Neural cell (in vitro differentiated cells): Measurements from ENCODE around the gene LPP. TPM values are rescaled to one million over a fixed set of nuclear protein-coding genes. Genes with fewer than 3 reads are reported as not detected.

Experiments used
- H2AFZ ChIP-seq: fragments of 200-600, 300-800 bp; sonication (generic), shearing (Covaris generic); 2 replicates; pipeline ENCODE4 v1.6.0; 2014; ENCODE audit warnings: low read depth, mild to moderate bottlenecking, antibody characterized with exemption, low read length, moderate library complexity
- H3F3A ChIP-seq: fragments of 200-600 bp; shearing (Covaris generic); 2 replicates; pipeline ENCODE4 v1.6.1; 2016; ENCODE audit warnings: mild to moderate bottlenecking, moderate library complexity, mixed read lengths, antibody characterized with exemption, low read length; ENCODE audit not compliant: insufficient read depth, poor library complexity, severe bottlenecking
- H3K27ac ChIP-seq: fragments of 200-600, 300-800 bp; sonication (generic), shearing (Covaris generic); 2 replicates; pipeline ENCODE4 v1.5.1; 2014; ENCODE audit warnings: mild to moderate bottlenecking, low read length, moderate library complexity
- H3K27me3 ChIP-seq: fragments of 300-800, 200-600 bp; sonication (generic), shearing (Covaris generic); 2 replicates; pipeline ENCODE4 v1.6.0; 2014; ENCODE audit warnings: mild to moderate bottlenecking, low read depth, low read length, moderate library complexity; ENCODE audit not compliant: insufficient read depth
- H3K36me3 ChIP-seq: fragments of 300-800, 200-600 bp; sonication (generic), shearing (Covaris generic); 2 replicates; pipeline ENCODE4 v1.5.1; 2014; ENCODE audit warnings: mild to moderate bottlenecking, antibody characterized with exemption, low read length, moderate library complexity; ENCODE audit not compliant: insufficient read depth
- H3K4me2 ChIP-seq: fragments of 300-800, 200-600 bp; sonication (generic), shearing (Covaris generic); 2 replicates; pipeline ENCODE4 v1.6.0; 2014; ENCODE audit warnings: mild to moderate bottlenecking, low read length
- H3K4me3 ChIP-seq: fragments of 300-800, 200-600 bp; sonication (generic), shearing (Covaris generic); 2 replicates; pipeline ENCODE4 v1.5.1; 2014; ENCODE audit warnings: mild to moderate bottlenecking, low read length, moderate library complexity
- H3K79me2 ChIP-seq: fragments of 200-600 bp; shearing (Covaris generic); replicated peaks from 2 replicates; pipeline ENCODE4 v1.6.0; 2014; ENCODE audit warnings: mild to moderate bottlenecking, low read length, moderate library complexity; ENCODE audit not compliant: insufficient read depth
- H3K9ac ChIP-seq: fragments of 300-800, 200-600 bp; sonication (generic), shearing (Covaris generic); 2 replicates; pipeline ENCODE4 v1.6.1; 2016; ENCODE audit warnings: mild to moderate bottlenecking, low read length, mixed read lengths
- H3K9me2 ChIP-seq: fragments of 200-600 bp; shearing (Covaris generic); 2 replicates; pipeline ENCODE4 v1.6.1; 2016; ENCODE audit warnings: mild to moderate bottlenecking, low read length, mixed read lengths; ENCODE audit not compliant: insufficient read depth
- H3K9me3 ChIP-seq: fragments of 200-600, 300-800 bp; sonication (generic), shearing (Covaris generic); 2 replicates; pipeline ENCODE4 v1.6.1; 2016; ENCODE audit warnings: mild to moderate bottlenecking, mixed run types, low read length, moderate library complexity, mixed read lengths
- H4K20me1 ChIP-seq: fragments of 200-600 bp; shearing (Covaris generic); 2 replicates; pipeline ENCODE4 v1.6.1; 2016; ENCODE audit warnings: mild to moderate bottlenecking, mixed run types; ENCODE audit not compliant: insufficient read depth
- EP300 ChIP-seq: fragments of 450-650 bp; conservative IDR thresholded peaks from 2 replicates; pipeline ENCODE4 v1.6.1; 2014; ENCODE audit warnings: antibody characterized with exemption, mild to moderate bottlenecking, moderate library complexity; ENCODE audit not compliant: poor library complexity, severe bottlenecking
- EZH2 ChIP-seq: fragments of 200-600, 300-800 bp; shearing (Covaris generic), sonication (generic); IDR thresholded peaks from 2 replicates; pipeline ENCODE4 v1.6.1; 2014; ENCODE audit warnings: antibody characterized with exemption, low read length, borderline replicate concordance, mild to moderate bottlenecking; ENCODE audit not compliant: insufficient read depth, poor library complexity, severe bottlenecking
- MXI1 ChIP-seq: fragments of 450-650 bp; conservative IDR thresholded peaks from 2 replicates; pipeline ENCODE4 v1.6.1; 2014; ENCODE audit warnings: antibody characterized with exemption, mild to moderate bottlenecking; ENCODE audit not compliant: poor library complexity, severe bottlenecking
- POLR2AphosphoS5 ChIP-seq: IDR thresholded peaks from 2 replicates; pipeline ENCODE4 v1.6.1; 2012
- RAD21 ChIP-seq: fragments of 450-650 bp; conservative IDR thresholded peaks from 2 replicates; pipeline ENCODE4 v1.6.1; 2014; ENCODE audit warnings: antibody characterized with exemption, mild to moderate bottlenecking, moderate library complexity
- REST ChIP-seq: IDR thresholded peaks from 2 replicates; pipeline ENCODE4 v1.6.1; 2012; ENCODE audit warnings: borderline replicate concordance
- TAF1 ChIP-seq: IDR thresholded peaks from 2 replicates; pipeline ENCODE4 v1.6.1; 2012; ENCODE audit warnings: low read depth
- polyA plus RNA-seq: library from polyadenylated mRNA; depleted of rRNA; stranded (reverse); fragments of >200 nt; gene quantifications from 2 replicates; pipeline ENCODE4 v1.2.3, GENCODE V29; 2014

The LPP gene
- polyA plus RNA-seq, 1 donor from 2014 or later, result 3.0 TPM

GRCh38 chr3:188301147-188301546 lies 147.2 kb downstream of the LPP start:
- Histone ChIP-seq H3F3A (no peaks in the 10 kb centered on the region), H3K27me3 (no peaks in the 10 kb centered on the region), H3K4me2 (no peak overlapping the region), H3K27ac (no peak overlapping the region), H3K9me2 (no peaks in the 10 kb centered on the region), H3K4me3 (no peak overlapping the region), H2AFZ (no peak overlapping the region), H3K36me3 (no peaks in the 10 kb centered on the region), H4K20me1 (no peaks in the 10 kb centered on the region), H3K9ac (no peak overlapping the region), H3K9me3 (no peaks in the 10 kb centered on the region), H3K79me2 (no peaks in the 10 kb centered on the region)
- no peak for TF ChIP-seq TAF1
- no peak for TF ChIP-seq POLR2AphosphoS5
- no peak for TF ChIP-seq REST

- no peaks in the 10 kb centered on the region for H3K9me2 ChIP-seq
- H2AFZ ChIP-seq, result no peak overlapping the region
- H3K79me2 ChIP-seq, result no peaks in the 10 kb centered on the region
- no peaks in the 10 kb centered on the region for H3K36me3 ChIP-seq
- TF ChIP-seq EP300 (no peak), MXI1 (no peak), EZH2 (no peak), REST (no peak), RAD21 (no peak), POLR2AphosphoS5 (no peak), TAF1 (no peak)
- no peak overlapping the region for H3K27ac ChIP-seq
- H3K27me3 ChIP-seq, result no peaks in the 10 kb centered on the region
- no peaks in the 10 kb centered on the region for H3K9me3 ChIP-seq
- no peak overlapping the region for H3K9ac ChIP-seq
- H4K20me1 ChIP-seq, result no peaks in the 10 kb centered on the region
- no peak overlapping the region for H3K4me3 ChIP-seq
- H3K4me2 ChIP-seq, result no peak overlapping the region
- H3F3A ChIP-seq, result no peaks in the 10 kb centered on the region
Observed at GRCh38 chr3:188303286-188303799, 149.4 kb downstream of the LPP start.
